HepG2 (cell line): Measurements from ENCODE around the gene SMOC1. TPM values are rescaled to one million over a fixed set of nuclear protein-coding genes. Genes with fewer than 3 reads are reported as not detected.

Source experiments
- FOSL2 ChIP-seq: sonication (generic); formaldehyde crosslinking; IDR thresholded peaks from 2 replicates; pipeline ENCODE4 v1.4.0; 2020; ENCODE audit warnings: missing genetic modification reagents
- HOXA5 ChIP-seq: sonication (generic); formaldehyde crosslinking; IDR thresholded peaks from 2 replicates; pipeline ENCODE4 v1.4.0; 2020; ENCODE audit warnings: missing genetic modification reagents
- KDM2A ChIP-seq: sonication (generic); formaldehyde crosslinking; IDR thresholded peaks from 2 replicates; pipeline ENCODE4 v1.4.0; 2020; ENCODE audit warnings: low read depth, missing genetic modification reagents, borderline replicate concordance
- SAP130 ChIP-seq: IDR thresholded peaks from 2 replicates; pipeline ENCODE4 v1.6.1; 2016; ENCODE audit warnings: low read depth
- SMYD3 ChIP-seq: sonication (generic); formaldehyde crosslinking; IDR thresholded peaks from 2 replicates; pipeline ENCODE4 v1.8.1; 2023; ENCODE audit warnings: mild to moderate bottlenecking, missing genetic modification reagents
- XRCC5 ChIP-seq: fragments of 200-400 bp; formaldehyde crosslinking; optimal IDR thresholded peaks from 2 replicates; pipeline ENCODE3; 2017; ENCODE audit warnings: mild to moderate bottlenecking, low read length
- YY1 ChIP-seq: IDR thresholded peaks from 2 replicates; pipeline ENCODE4 v1.6.1; 2011; ENCODE audit warnings: low read length, low read depth, moderate library complexity, mild to moderate bottlenecking; ENCODE audit not compliant: insufficient read depth, insufficient replicate concordance
- ZBTB10 ChIP-seq: sonication (generic); formaldehyde crosslinking; IDR thresholded peaks from 2 replicates; pipeline ENCODE4 v1.4.0; 2020; ENCODE audit warnings: missing genetic modification reagents, borderline replicate concordance
- ZBTB7A ChIP-seq: sonication (generic); formaldehyde crosslinking; IDR thresholded peaks from 2 replicates; pipeline ENCODE4 v1.8.0; 2022; ENCODE audit warnings: mild to moderate bottlenecking, missing genetic modification reagents
- ZFP91 ChIP-seq: sonication (generic); formaldehyde crosslinking; IDR thresholded peaks from 2 replicates; pipeline ENCODE4 v1.9.0; 2022; ENCODE audit warnings: missing genetic modification reagents, mild to moderate bottlenecking, borderline replicate concordance
- ZNF17 ChIP-seq: sonication (generic); formaldehyde crosslinking; IDR thresholded peaks from 2 replicates; pipeline ENCODE4 v1.5.0; 2020; ENCODE audit warnings: mild to moderate bottlenecking, missing genetic modification reagents
- ZNF670 ChIP-seq: sonication (generic); formaldehyde crosslinking; IDR thresholded peaks from 2 replicates; pipeline ENCODE4 v1.8.0; 2022; ENCODE audit warnings: mild to moderate bottlenecking, missing genetic modification reagents, borderline replicate concordance
- ZNF687 ChIP-seq: sonication (generic); formaldehyde crosslinking; IDR thresholded peaks from 2 replicates; pipeline ENCODE4 v1.5.1; 2020; ENCODE audit warnings: mild to moderate bottlenecking, missing genetic modification reagents, moderate library complexity
- ZSCAN25 ChIP-seq: sonication (generic); formaldehyde crosslinking; IDR thresholded peaks from 2 replicates; pipeline ENCODE4 v1.8.0; 2022; ENCODE audit warnings: mild to moderate bottlenecking, missing genetic modification reagents
- polyA plus RNA-seq, 8 experiments: library from polyadenylated mRNA; depleted of rRNA in 3 of 8; stranded (reverse) in 7 of 8; unstranded in 1 of 8; fragments of >200 nt; fragmentation: Illumina TruSeq in 4 of 8; extraction: Trizol in 4 of 8; gene quantifications; 2 replicates each; pipeline versions ENCODE4 v1.2.1 to v1.2.3, GENCODE V29; 2011 to 2016; ENCODE audit warnings: low read depth in 4 of 8, missing spikeins in 1 of 8, mixed read lengths in 1 of 8; ENCODE audit not compliant: insufficient read depth in 1 of 8
- total RNA-seq, 5 experiments: library from RNA; depleted of rRNA; stranded (reverse); fragments of >200 nt; fragmentation: Illumina TruSeq; extraction: Trizol; gene quantifications; 2 replicates each; pipeline ENCODE4 v1.2.3, GENCODE V29; 2016; ENCODE audit warnings: low read depth in 1 of 5
- TF ChIP-seq, protein P1 (sequence below): sonication (generic); formaldehyde crosslinking; IDR thresholded peaks from 2 replicates; pipeline ENCODE4 v1.5.0; 2020; ENCODE audit warnings: mild to moderate bottlenecking, missing genetic modification reagents, borderline replicate concordance

Gene SMOC1
- total and polyA plus RNA-seq, 2 of the 13 experiments (the other 11 are each of a cell fraction or from before 2014, with no cell fraction given): 17.8 to 35.6 TPM

DNA sequence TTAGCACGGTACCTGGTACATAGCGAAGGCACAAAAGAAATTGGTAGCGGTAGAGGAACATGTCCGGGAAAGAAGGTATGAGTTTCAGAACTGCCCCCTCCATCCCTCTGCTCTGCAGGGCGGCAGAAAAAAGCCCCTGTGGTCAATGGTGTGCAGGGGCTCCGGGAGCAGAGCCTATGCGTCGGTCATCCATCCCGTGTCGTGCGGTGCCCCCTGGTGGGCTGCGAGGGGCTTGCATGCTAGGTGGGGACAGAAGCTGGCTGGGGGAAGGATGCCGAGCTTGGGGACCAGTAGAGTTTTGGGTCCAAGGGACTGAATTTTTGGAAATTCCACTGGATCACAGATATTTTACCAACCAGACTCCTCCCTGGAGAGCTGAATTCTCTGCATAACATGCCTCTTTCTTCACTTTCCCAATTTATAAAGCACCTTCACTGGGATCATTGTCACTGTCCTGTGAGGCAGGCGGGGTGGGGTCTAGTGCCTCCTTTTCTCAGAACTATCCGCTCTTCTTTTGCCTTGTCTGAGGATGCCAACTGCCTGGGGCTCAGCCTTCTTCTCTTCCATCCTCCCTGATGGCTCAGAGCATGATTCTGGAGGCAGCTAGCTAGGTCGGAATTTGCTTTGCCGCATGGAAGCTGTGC, 148.7 kb downstream of the SMOC1 start (continued):
- TF ChIP-seq ZBTB10 (CRISPR knock-in tag) (no peak), XRCC5 (peak; percentile 46), HOXA5 (CRISPR knock-in tag) (no peak), ZNF17 (CRISPR knock-in tag) (no peak), YY1 (peak; percentile 22), FOSL2 (CRISPR knock-in tag) (peak; percentile 12; the same call in 1 of the 2 replicates), SMYD3 (CRISPR knock-in tag) (no peak), ZSCAN25 (0 out of 2 replicates have a peak, but pooled peaks have one; percentile 73), SAP130 (0 out of 2 replicates have a peak, but pooled peaks have one; percentile 20), ZBTB7A (CRISPR knock-in tag) (0 out of 2 replicates have a peak, but pooled peaks have one; percentile 30), ZFP91 (peak; percentile 21; the same call in 1 of the 2 replicates), ZNF670 (CRISPR knock-in tag) (no peak), ZNF687 (peak; percentile 61), KDM2A (CRISPR knock-in tag) (peak; percentile 54; the same call in 1 of the 2 replicates)
- TF ChIP-seq, protein P1, sequence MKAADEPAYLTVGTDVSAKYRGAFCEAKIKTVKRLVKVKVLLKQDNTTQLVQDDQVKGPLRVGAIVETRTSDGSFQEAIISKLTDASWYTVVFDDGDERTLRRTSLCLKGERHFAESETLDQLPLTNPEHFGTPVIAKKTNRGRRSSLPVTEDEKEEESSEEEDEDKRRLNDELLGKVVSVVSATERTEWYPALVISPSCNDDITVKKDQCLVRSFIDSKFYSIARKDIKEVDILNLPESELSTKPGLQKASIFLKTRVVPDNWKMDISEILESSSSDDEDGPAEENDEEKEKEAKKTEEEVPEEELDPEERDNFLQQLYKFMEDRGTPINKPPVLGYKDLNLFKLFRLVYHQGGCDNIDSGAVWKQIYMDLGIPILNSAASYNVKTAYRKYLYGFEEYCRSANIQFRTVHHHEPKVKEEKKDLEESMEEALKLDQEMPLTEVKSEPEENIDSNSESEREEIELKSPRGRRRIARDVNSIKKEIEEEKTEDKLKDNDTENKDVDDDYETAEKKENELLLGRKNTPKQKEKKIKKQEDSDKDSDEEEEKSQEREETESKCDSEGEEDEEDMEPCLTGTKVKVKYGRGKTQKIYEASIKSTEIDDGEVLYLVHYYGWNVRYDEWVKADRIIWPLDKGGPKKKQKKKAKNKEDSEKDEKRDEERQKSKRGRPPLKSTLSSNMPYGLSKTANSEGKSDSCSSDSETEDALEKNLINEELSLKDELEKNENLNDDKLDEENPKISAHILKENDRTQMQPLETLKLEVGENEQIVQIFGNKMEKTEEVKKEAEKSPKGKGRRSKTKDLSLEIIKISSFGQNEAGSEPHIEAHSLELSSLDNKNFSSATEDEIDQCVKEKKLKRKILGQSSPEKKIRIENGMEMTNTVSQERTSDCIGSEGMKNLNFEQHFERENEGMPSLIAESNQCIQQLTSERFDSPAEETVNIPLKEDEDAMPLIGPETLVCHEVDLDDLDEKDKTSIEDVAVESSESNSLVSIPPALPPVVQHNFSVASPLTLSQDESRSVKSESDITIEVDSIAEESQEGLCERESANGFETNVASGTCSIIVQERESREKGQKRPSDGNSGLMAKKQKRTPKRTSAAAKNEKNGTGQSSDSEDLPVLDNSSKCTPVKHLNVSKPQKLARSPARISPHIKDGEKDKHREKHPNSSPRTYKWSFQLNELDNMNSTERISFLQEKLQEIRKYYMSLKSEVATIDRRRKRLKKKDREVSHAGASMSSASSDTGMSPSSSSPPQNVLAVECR (CRISPR knock-in tag): peak; percentile 13; the same call in 1 of the 2 replicates
